Ishikawa (cell line): Measurements from ENCODE around the gene MRPL34.

Source experiments
- CEBPB ChIP-seq: IDR thresholded peaks from 2 replicates; pipeline ENCODE4 v1.6.1; 2012
- CREB1 ChIP-seq: IDR thresholded peaks from 2 replicates; pipeline ENCODE4 v1.6.1; 2012; ENCODE audit warnings: low read depth
- EGR1 ChIP-seq: IDR thresholded peaks from 2 replicates; pipeline ENCODE4 v1.6.1; 2012
- EP300 ChIP-seq: IDR thresholded peaks from 2 replicates; pipeline ENCODE4 v1.6.1; 2012; ENCODE audit warnings: borderline replicate concordance
- RAD21 ChIP-seq: IDR thresholded peaks from 2 replicates; pipeline ENCODE4 v1.6.1; 2012; ENCODE audit warnings: low read depth
- TAF1 ChIP-seq: IDR thresholded peaks from 2 replicates; pipeline ENCODE4 v1.6.1; 2012; ENCODE audit warnings: low read depth, mild to moderate bottlenecking
- TF ChIP-seq, protein P1 (sequence below): IDR thresholded peaks from 2 replicates; pipeline ENCODE4 v1.6.1; 2012
- TF ChIP-seq, protein P2 (sequence below): IDR thresholded peaks from 2 replicates; pipeline ENCODE4 v1.6.1; 2012; ENCODE audit warnings: low read depth, mild to moderate bottlenecking
- TF ChIP-seq, protein P3 (sequence below): IDR thresholded peaks from 2 replicates; pipeline ENCODE4 v1.6.1; 2012

- TF ChIP-seq CREB1 (peak; percentile 60), CEBPB (no peak), EP300 (no peak), TAF1 (peak; percentile 32; the same call in 1 of the 2 replicates), EGR1 (0 out of 2 replicates have a peak, but pooled peaks have one; percentile 24), RAD21 (no peak)
- TF ChIP-seq, protein P1, sequence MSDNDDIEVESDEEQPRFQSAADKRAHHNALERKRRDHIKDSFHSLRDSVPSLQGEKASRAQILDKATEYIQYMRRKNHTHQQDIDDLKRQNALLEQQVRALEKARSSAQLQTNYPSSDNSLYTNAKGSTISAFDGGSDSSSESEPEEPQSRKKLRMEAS, result peak; percentile 66
- TF ChIP-seq, protein P2, sequence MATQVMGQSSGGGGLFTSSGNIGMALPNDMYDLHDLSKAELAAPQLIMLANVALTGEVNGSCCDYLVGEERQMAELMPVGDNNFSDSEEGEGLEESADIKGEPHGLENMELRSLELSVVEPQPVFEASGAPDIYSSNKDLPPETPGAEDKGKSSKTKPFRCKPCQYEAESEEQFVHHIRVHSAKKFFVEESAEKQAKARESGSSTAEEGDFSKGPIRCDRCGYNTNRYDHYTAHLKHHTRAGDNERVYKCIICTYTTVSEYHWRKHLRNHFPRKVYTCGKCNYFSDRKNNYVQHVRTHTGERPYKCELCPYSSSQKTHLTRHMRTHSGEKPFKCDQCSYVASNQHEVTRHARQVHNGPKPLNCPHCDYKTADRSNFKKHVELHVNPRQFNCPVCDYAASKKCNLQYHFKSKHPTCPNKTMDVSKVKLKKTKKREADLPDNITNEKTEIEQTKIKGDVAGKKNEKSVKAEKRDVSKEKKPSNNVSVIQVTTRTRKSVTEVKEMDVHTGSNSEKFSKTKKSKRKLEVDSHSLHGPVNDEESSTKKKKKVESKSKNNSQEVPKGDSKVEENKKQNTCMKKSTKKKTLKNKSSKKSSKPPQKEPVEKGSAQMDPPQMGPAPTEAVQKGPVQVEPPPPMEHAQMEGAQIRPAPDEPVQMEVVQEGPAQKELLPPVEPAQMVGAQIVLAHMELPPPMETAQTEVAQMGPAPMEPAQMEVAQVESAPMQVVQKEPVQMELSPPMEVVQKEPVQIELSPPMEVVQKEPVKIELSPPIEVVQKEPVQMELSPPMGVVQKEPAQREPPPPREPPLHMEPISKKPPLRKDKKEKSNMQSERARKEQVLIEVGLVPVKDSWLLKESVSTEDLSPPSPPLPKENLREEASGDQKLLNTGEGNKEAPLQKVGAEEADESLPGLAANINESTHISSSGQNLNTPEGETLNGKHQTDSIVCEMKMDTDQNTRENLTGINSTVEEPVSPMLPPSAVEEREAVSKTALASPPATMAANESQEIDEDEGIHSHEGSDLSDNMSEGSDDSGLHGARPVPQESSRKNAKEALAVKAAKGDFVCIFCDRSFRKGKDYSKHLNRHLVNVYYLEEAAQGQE, result no peak
- TF ChIP-seq, protein P3, sequence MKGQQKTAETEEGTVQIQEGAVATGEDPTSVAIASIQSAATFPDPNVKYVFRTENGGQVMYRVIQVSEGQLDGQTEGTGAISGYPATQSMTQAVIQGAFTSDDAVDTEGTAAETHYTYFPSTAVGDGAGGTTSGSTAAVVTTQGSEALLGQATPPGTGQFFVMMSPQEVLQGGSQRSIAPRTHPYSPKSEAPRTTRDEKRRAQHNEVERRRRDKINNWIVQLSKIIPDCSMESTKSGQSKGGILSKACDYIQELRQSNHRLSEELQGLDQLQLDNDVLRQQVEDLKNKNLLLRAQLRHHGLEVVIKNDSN, result no peak
Observed at GRCh38 chr19:17334414-17335409, 29.0 kb downstream of the MRPL34 start, which contains the start of gene ANO8.
